ENCODE measurements around the gene TAX1BP1.

Gene TAX1BP1

GRCh38 chr7:27870595-27870994 is 130.6 kb downstream of the TAX1BP1 start:
- TF ChIP-seq CTCF (IDR thresholded peaks at IDR 0.05): no peak

- TF ChIP-seq CTCF (IDR thresholded peaks at IDR 0.05): no peak
Measured at GRCh38 chr7:27871086-27871485, 131.1 kb downstream of the TAX1BP1 start.

- TF ChIP-seq CTCF (IDR thresholded peaks at IDR 0.05): no peak
Measured at GRCh38 chr7:27871866-27872265, 131.9 kb downstream of the TAX1BP1 start.

GRCh38 chr7:27872356-27873275 is 132.7 kb downstream of the TAX1BP1 start:
- TF ChIP-seq CTCF (IDR thresholded peaks at IDR 0.05): no peak

- no peak for TF ChIP-seq CTCF (IDR thresholded peaks at IDR 0.05)
Measured at GRCh38 chr7:27873981-27874957, 134.3 kb downstream of the TAX1BP1 start.

GRCh38 chr7:27875061-27875460 is 135.1 kb downstream of the TAX1BP1 start:
- no peak for TF ChIP-seq CTCF (IDR thresholded peaks at IDR 0.05)

- TF ChIP-seq CTCF (IDR thresholded peaks at IDR 0.05): no peak
Measured at GRCh38 chr7:27875832-27876231, 135.9 kb downstream of the TAX1BP1 start.
